ENCODE data around the gene PROKR1.
"Not testable (repeated sequence)": the region's sequence is repeated elsewhere in the genome, so short reads cannot be mapped to it uniquely, and the experiment has no call there.

- TF ChIP-seq RCOR1 (IDR thresholded peaks at IDR 0.05; ENCODE audit: insufficient replicate concordance, low read length); MXI1 (IDR thresholded peaks at IDR 0.05; ENCODE audit: borderline replicate concordance, low read depth, low read length); USF2 (IDR thresholded peaks at IDR 0.05; ENCODE audit: low read depth, low read length): not testable (repeated sequence)
- TF ChIP-seq, protein P1, sequence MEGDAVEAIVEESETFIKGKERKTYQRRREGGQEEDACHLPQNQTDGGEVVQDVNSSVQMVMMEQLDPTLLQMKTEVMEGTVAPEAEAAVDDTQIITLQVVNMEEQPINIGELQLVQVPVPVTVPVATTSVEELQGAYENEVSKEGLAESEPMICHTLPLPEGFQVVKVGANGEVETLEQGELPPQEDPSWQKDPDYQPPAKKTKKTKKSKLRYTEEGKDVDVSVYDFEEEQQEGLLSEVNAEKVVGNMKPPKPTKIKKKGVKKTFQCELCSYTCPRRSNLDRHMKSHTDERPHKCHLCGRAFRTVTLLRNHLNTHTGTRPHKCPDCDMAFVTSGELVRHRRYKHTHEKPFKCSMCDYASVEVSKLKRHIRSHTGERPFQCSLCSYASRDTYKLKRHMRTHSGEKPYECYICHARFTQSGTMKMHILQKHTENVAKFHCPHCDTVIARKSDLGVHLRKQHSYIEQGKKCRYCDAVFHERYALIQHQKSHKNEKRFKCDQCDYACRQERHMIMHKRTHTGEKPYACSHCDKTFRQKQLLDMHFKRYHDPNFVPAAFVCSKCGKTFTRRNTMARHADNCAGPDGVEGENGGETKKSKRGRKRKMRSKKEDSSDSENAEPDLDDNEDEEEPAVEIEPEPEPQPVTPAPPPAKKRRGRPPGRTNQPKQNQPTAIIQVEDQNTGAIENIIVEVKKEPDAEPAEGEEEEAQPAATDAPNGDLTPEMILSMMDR (conservative IDR thresholded peaks at IDR 0.05; ENCODE audit: low read depth, low read length), result not testable (repeated sequence)
Observed at GRCh38 chr2:68679166-68679916, 36.0 kb downstream of the PROKR1 start.

All from IMR-90 (cell line).